ENCODE measurements around the gene RGCC. TPM values are rescaled to one million over a fixed set of nuclear protein-coding genes. Genes with fewer than 3 reads are reported as not detected.

RGCC gene
- 6.1 to 13.2 TPM (median 12.0 TPM) in 5 replicates for total RNA-seq (2022; extraction: Qiagen RNA extraction)

GRCh38 chr13:41456768-41457588 lies at the start of gene RGCC:
RGCC (plus strand) TSS chr13:41457550; CDS start chr13:41457708, 158 bp downstream.

Other genes with a start within 250 kb of the RGCC start
- 4.9 to 6.6 TPM (median 5.8 TPM) in 5 replicates for gene MTRF1, start 194.0 kb upstream of the RGCC start, total RNA-seq (2022; extraction: Qiagen RNA extraction)
- gene NAA16, start 146.3 kb upstream of the RGCC start, total RNA-seq (2022; extraction: Qiagen RNA extraction): 6.2 to 8.6 TPM (median 8.0 TPM) in 5 replicates

All from A549 treated with Hydrocortisone at 1 μM for 4 hours (cell line).